Kidney (tissue), 14 donors: Measurements from ENCODE around the gene GPR78. TPM values are rescaled to one million over a fixed set of nuclear protein-coding genes. Genes with fewer than 3 reads are reported as not detected.

Experiments used
- DNase-seq, 5 donors: peaks; one replicate each; pipeline ENCODE4 v3.0.0-alpha.2; 2013 to 2020
- FAIRE-seq: peaks from 2 replicates; lab custom pipeline; 2012; peaks lifted over from hg19 to GRCh38; lab: Jason Lieb, UNC
- H3K27ac ChIP-seq, 2 donors: one replicate each; pipeline ENCODE4 v1.7.0; 2013; ENCODE audit warnings: low read depth in 2 of 2, low read length in 2 of 2, inconsistent platforms in 1 of 2
- H3K27me3 ChIP-seq: one replicate; pipeline ENCODE4 v1.7.1; 2013; ENCODE audit warnings: low read length, inconsistent platforms; ENCODE audit not compliant: control insufficient read depth, insufficient read depth
- H3K36me3 ChIP-seq, 3 donors: one replicate each; pipeline versions ENCODE4 v1.7.0 to v1.7.1; 2013; ENCODE audit warnings: low read length in 3 of 3, control low read depth in 1 of 3, inconsistent platforms in 1 of 3; ENCODE audit not compliant: insufficient read depth in 3 of 3, control insufficient read depth in 2 of 3
- H3K4me1 ChIP-seq, 3 donors: one replicate each; pipeline versions ENCODE4 v1.7.0 to v1.7.1; 2013; ENCODE audit warnings: low read length in 3 of 3, inconsistent platforms in 1 of 3, low read depth in 1 of 3; ENCODE audit not compliant: control insufficient read depth in 2 of 3, insufficient read depth in 2 of 3
- H3K4me3 ChIP-seq, 3 donors: one replicate each; pipeline versions ENCODE4 v1.7.0 to v1.8.1; 2013; ENCODE audit warnings: low read length in 3 of 3, control low read depth in 1 of 3, inconsistent platforms in 1 of 3
- H3K9ac ChIP-seq, 3 donors: one replicate each; pipeline versions ENCODE4 v1.7.0 to v1.7.1; 2013; ENCODE audit warnings: low read length in 3 of 3, control low read depth in 1 of 3, inconsistent platforms in 1 of 3
- H3K9me3 ChIP-seq, 3 donors: one replicate each; pipeline versions ENCODE4 v1.7.0 to v1.7.1; 2013; ENCODE audit warnings: low read length in 3 of 3, control low read depth in 1 of 3, inconsistent platforms in 1 of 3; ENCODE audit not compliant: control insufficient read depth in 2 of 3, insufficient read depth in 1 of 3
- intact Hi-C: fragments of 100-400 bp; cut with DNase I; formaldehyde crosslinking; loops from one replicate; pipeline ENCODE4 v1.11.1; 2022
- polyA plus RNA-seq: library from polyadenylated mRNA; stranded (reverse); fragments of 350-450 nt; fragmentation: Illumina TruSeq; extraction: RNeasy Lipid Tissue Mini Kit (QIAGEN cat#74804); gene quantifications from one replicate; pipeline ENCODE4 v1.2.3, GENCODE V29; 2014; ENCODE audit warnings: low read depth, low replicate concordance; ENCODE audit not compliant: insufficient read depth
- total RNA-seq: library from RNA; stranded (reverse); fragmentation: NEBNext Ultra II Directional; extraction: Animal tissue kit (Norgen Biotek cat#: 25700); gene quantifications from one replicate; pipeline ENCODE4 v1.2.1, GENCODE V29; 2021
- TF ChIP-seq, protein P1 (sequence below): IDR thresholded peaks from 3 replicates; pipeline ENCODE4 v1.5.1; 2012; ENCODE audit warnings: mild to moderate bottlenecking, moderate library complexity, borderline replicate concordance; ENCODE audit not compliant: insufficient read depth; ENCODE audit errors: extremely low read depth
- donor health status: control.
- donor health status: control.
- donor health status: control.
- donor health status: control.
- donor health status: control.
- donor health status: DM: yes; HTN: yes; CAD: no.
- donor health status: Normal renal cell carcinoma (clear cell type).

The GPR78 gene
- total and polyA plus RNA-seq, 2 donors from 2014 or later: not detected

DNA sequence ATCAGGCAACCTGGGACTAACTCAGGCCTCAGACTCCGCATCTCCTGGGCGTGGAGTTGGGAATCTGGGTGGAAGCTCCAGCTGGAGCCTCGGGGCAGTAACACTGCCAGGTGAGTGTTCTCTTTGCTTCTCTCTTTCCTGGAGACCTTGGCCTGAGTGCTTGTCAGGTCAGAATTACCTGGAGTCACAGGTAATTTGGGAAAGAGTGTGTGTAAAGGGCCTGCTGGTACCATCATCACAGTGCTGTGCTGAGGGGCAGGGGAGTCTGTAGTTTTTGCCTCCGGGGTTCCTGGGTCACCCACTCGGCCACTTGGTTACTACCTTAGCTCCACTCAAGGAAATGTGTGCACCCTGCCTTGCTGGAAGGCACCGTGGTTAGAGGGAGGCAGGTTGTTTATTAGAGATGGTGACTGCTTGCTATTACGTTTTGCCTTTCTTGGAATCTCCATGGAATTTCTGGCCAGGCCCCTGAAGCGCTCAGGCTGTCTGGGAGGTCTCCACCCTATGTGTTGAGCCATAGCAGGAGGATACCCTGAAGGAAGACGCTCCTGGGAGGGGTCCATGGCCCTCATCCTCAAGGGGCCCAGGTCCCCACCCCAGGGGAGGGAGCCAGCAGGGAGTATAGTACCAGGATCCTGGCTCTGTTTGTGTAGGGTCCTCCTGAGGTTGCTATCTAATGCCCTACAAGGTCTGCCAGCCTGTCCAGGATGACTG, 2.9 kb downstream of the GPR78 start:
- peaks cover 0 to 2% (median 0%) of the 10 kb centered on the region in 3 donors for H3K4me1 ChIP-seq

GRCh38 chr4:8583655-8584025, 3.4 kb downstream of the GPR78 start:
- TF ChIP-seq, protein P1, sequence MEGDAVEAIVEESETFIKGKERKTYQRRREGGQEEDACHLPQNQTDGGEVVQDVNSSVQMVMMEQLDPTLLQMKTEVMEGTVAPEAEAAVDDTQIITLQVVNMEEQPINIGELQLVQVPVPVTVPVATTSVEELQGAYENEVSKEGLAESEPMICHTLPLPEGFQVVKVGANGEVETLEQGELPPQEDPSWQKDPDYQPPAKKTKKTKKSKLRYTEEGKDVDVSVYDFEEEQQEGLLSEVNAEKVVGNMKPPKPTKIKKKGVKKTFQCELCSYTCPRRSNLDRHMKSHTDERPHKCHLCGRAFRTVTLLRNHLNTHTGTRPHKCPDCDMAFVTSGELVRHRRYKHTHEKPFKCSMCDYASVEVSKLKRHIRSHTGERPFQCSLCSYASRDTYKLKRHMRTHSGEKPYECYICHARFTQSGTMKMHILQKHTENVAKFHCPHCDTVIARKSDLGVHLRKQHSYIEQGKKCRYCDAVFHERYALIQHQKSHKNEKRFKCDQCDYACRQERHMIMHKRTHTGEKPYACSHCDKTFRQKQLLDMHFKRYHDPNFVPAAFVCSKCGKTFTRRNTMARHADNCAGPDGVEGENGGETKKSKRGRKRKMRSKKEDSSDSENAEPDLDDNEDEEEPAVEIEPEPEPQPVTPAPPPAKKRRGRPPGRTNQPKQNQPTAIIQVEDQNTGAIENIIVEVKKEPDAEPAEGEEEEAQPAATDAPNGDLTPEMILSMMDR: no peak
- H3K27ac ChIP-seq: no peak overlapping the region
- H3K4me3 ChIP-seq: no peak overlapping the region
- H3K9ac ChIP-seq: no peak overlapping the region
- H3K27me3 ChIP-seq: no peaks in the 10 kb centered on the region
- peaks cover 0 to 2% (median 0%) of the 10 kb centered on the region in 3 donors for H3K4me1 ChIP-seq
- no peak for DNase-seq
- H3K9me3 ChIP-seq: no peaks in the 10 kb centered on the region
- intact Hi-C loops: no loop called here
- no peaks in the 10 kb centered on the region for H3K36me3 ChIP-seq
- no peak for FAIRE-seq

More for the DNA sequence above, 2.9 kb downstream of the GPR78 start:
- H3K36me3 ChIP-seq: no peaks in the 10 kb centered on the region
- TF ChIP-seq, protein P1: no peak
- H3K27ac ChIP-seq: no peak overlapping the region
- peaks cover under 1% of the 10 kb centered on the region for H3K27me3 ChIP-seq
- FAIRE-seq (no peak), DNase-seq (peak in 1 of 5 donors; percentile 28)
- no peak overlapping the region for H3K9ac ChIP-seq
- no peak overlapping the region for H3K4me3 ChIP-seq
- no peaks in the 10 kb centered on the region for H3K9me3 ChIP-seq
- intact Hi-C loops: no loop called here

DNA sequence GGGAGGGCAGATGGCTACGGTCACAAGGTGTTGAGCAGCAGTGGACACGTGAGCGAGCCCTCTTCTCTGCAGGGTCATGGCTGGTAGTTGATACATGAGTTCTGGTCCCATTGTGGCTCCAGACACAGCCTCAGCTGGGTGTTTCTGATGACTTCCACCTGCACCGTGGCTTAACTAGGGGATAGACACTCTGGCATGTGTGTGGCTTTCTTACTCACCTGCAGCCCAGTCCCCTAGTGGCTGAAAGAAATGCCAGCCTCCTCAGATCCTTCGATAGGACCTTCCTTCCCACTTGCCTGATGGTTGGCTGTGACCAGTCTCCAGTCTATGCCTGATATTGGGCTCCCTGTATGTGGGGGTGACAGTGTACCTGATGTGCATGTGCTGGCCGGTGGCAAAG, 5.0 kb downstream of the GPR78 start:
- Histone ChIP-seq H3K36me3 (no peaks in the 10 kb centered on the region), H3K4me1 (peaks cover 0 to 2% (median 0%) of the 10 kb centered on the region in 3 donors), H3K27me3 (no peaks in the 10 kb centered on the region), H3K9me3 (no peaks in the 10 kb centered on the region), H3K4me3 (no peak overlapping the region), H3K27ac (no peak overlapping the region), H3K9ac (no peak overlapping the region)
- TF ChIP-seq, protein P1: peak; percentile 10
- intact Hi-C loops: no loop called here
- DNase-seq: peak; percentile 37 to 52 (median 45)
- no peak for FAIRE-seq
